Suprapubic skin (tissue), 4 donors: ENCODE measurements around the gene PARP1. TPM values are rescaled to one million over a fixed set of nuclear protein-coding genes. Genes with fewer than 3 reads are reported as not detected.

Source experiments
- DNase-seq, 2 donors: peaks; one replicate each; pipeline ENCODE4 v3.0.0-alpha.2; 2019; ENCODE audit warnings: low spot score in 2 of 2
- H3K27ac ChIP-seq: fragments of 200-600 bp; sonication (generic); one replicate; pipeline ENCODE4 v1.5.1; 2019
- H3K27me3 ChIP-seq: fragments of 200-600 bp; sonication (generic); one replicate; pipeline ENCODE4 v1.5.1; 2019
- H3K36me3 ChIP-seq: fragments of 200-600 bp; sonication (generic); one replicate; pipeline ENCODE4 v1.5.1; 2019
- H3K4me1 ChIP-seq: fragments of 200-600 bp; sonication (generic); one replicate; pipeline ENCODE4 v1.5.1; 2019
- H3K4me3 ChIP-seq: fragments of 200-600 bp; sonication (generic); one replicate; pipeline ENCODE4 v1.5.1; 2019; ENCODE audit warnings: mild to moderate bottlenecking
- H3K9me3 ChIP-seq: fragments of 200-600 bp; sonication (generic); one replicate; pipeline ENCODE4 v1.5.1; 2019
- EP300 ChIP-seq: sonication (generic); formaldehyde crosslinking; IDR thresholded peaks from one replicate; pipeline ENCODE4 v1.6.1; 2017; ENCODE audit warnings: antibody characterized with exemption
- POLR2A ChIP-seq, 2 donors: fragments of 450-650 bp; IDR thresholded peaks; one replicate each; pipeline ENCODE4 v1.6.1; 2017; ENCODE audit warnings: antibody characterized with exemption in 2 of 2, mild to moderate bottlenecking in 2 of 2, moderate library complexity in 2 of 2
- POLR2AphosphoS5 ChIP-seq, 3 donors: sonication (generic); formaldehyde crosslinking; IDR thresholded peaks; one replicate each; pipeline ENCODE4 v1.6.1; 2017; ENCODE audit warnings: antibody characterized with exemption in 3 of 3
- WGBS: methylation state at CpG from one replicate; pipeline ENCODE4 v1.1.5; 2018; 5-methylcytosine and 5-hydroxymethylcytosine counted together
- total RNA-seq, 4 donors: library from RNA; depleted of rRNA; stranded (reverse); fragments of >200 nt; gene quantifications; one replicate each; pipeline ENCODE4 v1.1.0, GENCODE V29; 2016
- TF ChIP-seq, protein P1 (sequence below), 2 donors: fragments of 200-600 bp in 1 of 2; fragments of 450-650 bp in 1 of 2; sonication (generic) in 1 of 2; IDR thresholded peaks; one replicate each; pipeline ENCODE4 v1.5.1; 2016 to 2019; ENCODE audit warnings: antibody characterized with exemption in 2 of 2, mild to moderate bottlenecking in 1 of 2, moderate library complexity in 1 of 2

The PARP1 gene
- total RNA-seq, 4 donors from 2014 or later: 55.7 to 70.0 (median 60.6) TPM

DNA sequence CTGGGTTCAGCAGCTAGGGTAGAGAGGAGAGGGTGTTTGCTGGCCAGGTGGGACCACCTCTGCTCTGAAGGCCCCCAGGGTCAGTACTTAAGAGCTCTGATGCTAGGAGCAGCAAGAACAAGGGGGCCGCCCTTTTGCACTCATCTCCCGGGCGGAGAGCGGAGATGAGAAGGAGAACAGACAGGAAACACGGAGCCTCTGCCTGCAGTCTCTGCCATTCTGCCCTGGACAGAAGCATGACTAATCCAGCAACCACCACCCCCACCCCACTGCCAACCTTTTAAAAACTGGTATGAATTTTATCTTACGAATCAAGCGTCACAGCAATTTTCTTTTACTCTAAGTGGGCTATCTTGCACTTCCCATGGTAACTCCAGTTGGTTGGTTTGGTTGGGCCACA lies 34.5 kb downstream of the PARP1 start:
- no peak for TF ChIP-seq POLR2A (IDR thresholded peaks at IDR 0.05)
- TF ChIP-seq POLR2AphosphoS5 (IDR thresholded peaks at IDR 0.05): no peak
- TF ChIP-seq, protein P1, sequence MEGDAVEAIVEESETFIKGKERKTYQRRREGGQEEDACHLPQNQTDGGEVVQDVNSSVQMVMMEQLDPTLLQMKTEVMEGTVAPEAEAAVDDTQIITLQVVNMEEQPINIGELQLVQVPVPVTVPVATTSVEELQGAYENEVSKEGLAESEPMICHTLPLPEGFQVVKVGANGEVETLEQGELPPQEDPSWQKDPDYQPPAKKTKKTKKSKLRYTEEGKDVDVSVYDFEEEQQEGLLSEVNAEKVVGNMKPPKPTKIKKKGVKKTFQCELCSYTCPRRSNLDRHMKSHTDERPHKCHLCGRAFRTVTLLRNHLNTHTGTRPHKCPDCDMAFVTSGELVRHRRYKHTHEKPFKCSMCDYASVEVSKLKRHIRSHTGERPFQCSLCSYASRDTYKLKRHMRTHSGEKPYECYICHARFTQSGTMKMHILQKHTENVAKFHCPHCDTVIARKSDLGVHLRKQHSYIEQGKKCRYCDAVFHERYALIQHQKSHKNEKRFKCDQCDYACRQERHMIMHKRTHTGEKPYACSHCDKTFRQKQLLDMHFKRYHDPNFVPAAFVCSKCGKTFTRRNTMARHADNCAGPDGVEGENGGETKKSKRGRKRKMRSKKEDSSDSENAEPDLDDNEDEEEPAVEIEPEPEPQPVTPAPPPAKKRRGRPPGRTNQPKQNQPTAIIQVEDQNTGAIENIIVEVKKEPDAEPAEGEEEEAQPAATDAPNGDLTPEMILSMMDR (IDR thresholded peaks at IDR 0.05): no peak
- TF ChIP-seq EP300: no peak
- Histone ChIP-seq H3K4me3 (no peak overlapping the region), H3K27ac (no peak overlapping the region), H3K4me1 (no peaks in the 10 kb centered on the region), H3K36me3 (peaks cover 100% of the 10 kb centered on the region), H3K27me3 (no peaks in the 10 kb centered on the region), H3K9me3 (no peaks in the 10 kb centered on the region)
- 96% methylated on average over 5 of the region's 7 CpGs for WGBS
- no peak for DNase-seq

DNA sequence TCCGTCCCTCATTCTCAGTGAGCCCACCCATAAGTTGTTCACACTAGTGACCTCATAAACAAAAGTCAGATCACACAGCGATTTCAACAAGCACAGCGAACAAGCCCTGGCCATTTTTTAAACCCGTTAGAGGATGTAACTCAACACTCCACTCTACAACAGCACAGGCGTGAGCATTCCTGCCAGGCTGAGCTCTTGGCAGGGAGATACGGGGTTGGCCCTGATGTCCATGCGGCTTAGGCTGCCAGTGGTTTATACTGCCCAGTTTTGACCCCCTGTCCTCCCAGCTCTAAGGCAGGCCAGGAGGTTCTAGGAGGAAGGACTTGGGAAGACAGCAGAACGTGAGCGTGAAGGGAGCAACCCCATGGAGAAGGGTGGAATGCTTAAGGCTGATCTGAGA lies 35.0 kb downstream of the PARP1 start:
- Histone ChIP-seq H3K27me3 (no peaks in the 10 kb centered on the region), H3K4me1 (no peaks in the 10 kb centered on the region), H3K36me3 (peaks cover 100% of the 10 kb centered on the region), H3K9me3 (no peaks in the 10 kb centered on the region), H3K27ac (no peak overlapping the region), H3K4me3 (no peak overlapping the region)
- no peak for DNase-seq
- 93% methylated on average over 9 of the region's 9 CpGs for WGBS
- TF ChIP-seq EP300 (no peak), POLR2AphosphoS5 (IDR thresholded peaks at IDR 0.05) (no peak), POLR2A (IDR thresholded peaks at IDR 0.05) (no peak)
- TF ChIP-seq, protein P1 (IDR thresholded peaks at IDR 0.05): no peak

DNA sequence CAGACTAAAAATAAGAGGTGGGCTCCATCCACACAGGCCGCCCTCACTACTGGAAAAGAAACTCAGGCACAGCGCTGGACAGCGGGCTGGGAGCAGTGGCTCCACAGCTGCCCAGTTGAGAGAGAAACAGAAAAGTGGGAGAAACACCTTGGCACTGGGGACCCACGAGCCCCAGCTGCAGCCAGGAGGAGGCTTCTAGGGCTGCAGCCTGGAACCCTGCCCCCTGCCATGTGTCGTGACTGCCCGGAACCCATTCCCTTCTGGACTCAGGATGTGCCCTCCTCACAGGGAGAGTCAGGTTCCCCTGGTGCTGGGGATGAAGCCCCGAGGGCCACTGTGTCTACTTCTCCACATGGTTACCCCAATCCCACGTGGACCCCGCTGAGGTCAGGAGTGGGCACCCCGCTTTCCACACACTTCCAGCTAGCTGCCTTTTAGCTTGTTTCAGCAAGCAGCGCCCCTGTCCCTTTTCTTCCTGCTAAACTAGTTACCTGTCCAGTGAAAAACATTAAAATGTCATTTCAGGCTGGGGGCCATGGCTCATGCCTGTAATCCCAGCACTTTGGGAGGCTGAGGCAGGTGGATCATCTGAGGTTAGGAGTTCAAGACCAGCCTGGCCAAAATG lies 35.9 kb downstream of the PARP1 start:
- DNase-seq: no peak
- Histone ChIP-seq H3K36me3 (peaks cover 100% of the 10 kb centered on the region), H3K4me3 (no peak overlapping the region), H3K9me3 (no peaks in the 10 kb centered on the region), H3K4me1 (no peaks in the 10 kb centered on the region), H3K27ac (no peak overlapping the region), H3K27me3 (no peaks in the 10 kb centered on the region)
- no peak for TF ChIP-seq POLR2AphosphoS5 (IDR thresholded peaks at IDR 0.05)
- TF ChIP-seq, protein P1 (IDR thresholded peaks at IDR 0.05): no peak
- no peak for TF ChIP-seq POLR2A (IDR thresholded peaks at IDR 0.05)
- no peak for TF ChIP-seq EP300
- 95% methylated on average over 10 of the region's 11 CpGs for WGBS

DNA sequence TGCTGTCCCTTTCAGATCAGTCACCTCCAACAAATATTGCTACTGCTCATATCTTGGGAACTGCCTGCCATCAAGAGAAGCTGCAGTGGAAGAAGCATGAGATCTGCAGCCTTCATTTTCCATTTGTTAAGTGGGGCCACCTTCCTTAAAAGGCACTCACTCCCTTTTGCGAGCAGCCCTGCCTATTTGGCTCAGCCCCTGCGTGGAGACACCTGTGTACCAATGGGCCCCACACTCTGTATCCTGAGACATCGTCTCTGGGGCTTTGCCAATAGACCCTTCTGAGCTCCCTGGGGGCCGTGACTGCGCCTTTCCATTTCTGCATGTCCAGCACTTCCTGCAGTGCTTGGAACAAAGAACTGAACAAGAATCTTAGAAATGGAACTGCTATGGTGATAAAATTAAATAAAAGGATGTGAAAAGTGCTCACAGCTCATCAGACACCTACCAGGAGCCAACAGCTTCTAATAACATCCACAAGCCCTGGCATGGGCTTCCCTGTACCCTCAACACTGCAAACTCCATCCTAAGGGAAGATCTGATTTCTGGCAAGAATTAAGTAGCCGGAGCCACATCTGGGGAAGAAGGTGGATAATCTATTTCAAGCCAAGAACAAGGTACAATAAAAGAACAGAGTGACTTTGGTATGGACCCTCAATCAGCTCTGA lies 36.7 kb downstream of the PARP1 start:
- TF ChIP-seq POLR2A (IDR thresholded peaks at IDR 0.05) (no peak), EP300 (no peak)
- TF ChIP-seq, protein P1 (IDR thresholded peaks at IDR 0.05): no peak
- Histone ChIP-seq H3K27ac (no peak overlapping the region), H3K4me3 (no peak overlapping the region), H3K4me1 (no peaks in the 10 kb centered on the region), H3K27me3 (no peaks in the 10 kb centered on the region), H3K36me3 (peaks cover 100% of the 10 kb centered on the region), H3K9me3 (no peaks in the 10 kb centered on the region)
- whole genome bisulfite sequencing: 91% methylated on average over 6 of the region's 6 CpGs
- DNase-seq: no peak

DNA sequence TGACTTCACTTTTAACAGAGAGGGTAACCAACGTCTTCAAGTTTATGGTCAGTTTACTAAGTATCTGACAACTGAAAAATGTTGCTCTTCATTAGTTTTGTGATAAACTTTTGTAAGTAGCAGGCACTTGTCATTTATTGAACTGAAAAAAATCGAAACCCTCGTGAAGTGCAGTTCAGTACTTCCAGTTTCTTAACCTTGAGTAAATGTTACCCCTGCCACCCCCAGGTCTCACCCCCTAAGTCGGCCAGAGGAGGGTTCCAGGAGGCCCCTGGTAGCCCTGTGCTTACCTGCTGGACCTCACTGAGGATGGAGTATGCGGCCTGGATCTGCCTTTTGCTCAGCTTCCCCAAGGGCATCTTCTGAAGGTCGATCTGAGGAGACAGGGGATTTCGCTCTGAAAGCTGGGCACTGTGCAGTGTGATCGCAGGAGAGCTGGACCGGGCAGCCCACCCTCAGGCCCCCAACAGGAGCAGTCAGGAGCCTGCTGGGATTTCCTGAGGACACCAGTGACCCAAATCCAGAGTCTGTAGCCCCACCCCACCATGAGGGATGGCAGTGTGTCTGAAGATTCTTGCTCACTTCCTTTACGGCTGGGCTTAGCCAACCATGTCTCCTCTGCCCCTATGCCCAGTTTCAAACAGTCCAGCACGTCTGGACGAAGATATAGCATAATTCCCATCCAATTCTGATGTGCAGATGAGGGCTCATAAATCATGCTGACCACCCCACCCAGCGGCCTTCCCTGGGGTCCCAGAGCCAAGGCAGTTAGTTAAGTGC lies 37.6 kb downstream of the PARP1 start:
- H3K36me3 ChIP-seq: peaks cover 100% of the 10 kb centered on the region
- no peak overlapping the region for H3K27ac ChIP-seq
- no peaks in the 10 kb centered on the region for H3K9me3 ChIP-seq
- H3K27me3 ChIP-seq: no peaks in the 10 kb centered on the region
- H3K4me1 ChIP-seq: no peaks in the 10 kb centered on the region
- 88% methylated on average over 13 of the region's 13 CpGs for WGBS
- no peak for DNase-seq
- TF ChIP-seq POLR2AphosphoS5 (IDR thresholded peaks at IDR 0.05) (no peak), EP300 (no peak), POLR2A (IDR thresholded peaks at IDR 0.05) (no peak)
- TF ChIP-seq, protein P1 (IDR thresholded peaks at IDR 0.05): no peak
- no peak overlapping the region for H3K4me3 ChIP-seq
